ENCODE data around the gene MTG2. TPM values are rescaled to one million over a fixed set of nuclear protein-coding genes. Genes with fewer than 3 reads are reported as not detected.

MTG2 gene
- total and polyA plus RNA-seq, 2 of the 8 experiments (the other 6 are each of a cell fraction or from before 2014, with no cell fraction given) = 14.4 to 22.8 TPM

DNA sequence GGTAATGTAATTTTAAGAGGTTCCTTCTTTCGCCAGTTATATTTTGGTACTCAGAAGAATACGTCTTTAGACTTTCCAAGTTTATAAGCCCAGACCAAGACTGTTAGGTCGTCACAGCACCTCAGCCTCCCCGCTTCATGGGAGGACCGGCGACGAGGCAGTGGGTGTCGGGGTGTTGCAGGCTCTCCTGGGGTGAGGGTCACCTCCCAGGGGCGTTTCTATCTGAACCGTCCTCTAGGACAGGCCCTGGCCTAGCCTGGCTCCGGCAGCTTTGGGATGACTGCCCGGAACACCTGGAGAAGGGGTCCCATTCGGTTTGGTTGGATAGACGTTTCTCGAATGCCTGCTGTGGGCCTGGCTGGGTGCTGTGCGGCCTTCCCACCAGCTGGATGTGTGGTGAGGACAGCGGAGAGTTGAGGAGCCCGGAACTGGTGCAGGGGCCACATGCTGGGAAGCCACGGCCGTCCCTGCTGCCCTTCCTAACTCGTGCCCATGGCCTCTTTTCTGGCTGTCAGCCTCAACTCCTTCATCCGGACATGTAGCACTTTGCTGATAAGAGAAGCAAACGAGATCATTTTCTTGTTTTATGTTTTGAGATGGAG lies 56.6 kb downstream of the MTG2 start:
- H3K27me3 ChIP-seq (replicated peaks in 1 of 4; ENCODE audit: control insufficient read depth in 3 of 4, extremely low read depth in 1 of 4, insufficient read depth in 3 of 4, low read length in 3 of 4) = 0 out of 7 replicates have a peak, but pooled peaks cover 0 to 3% (median 0%) of the 10 kb centered on the region in 4 experiments
- peaks cover 0 to 9% (median 6%) of the 10 kb centered on the region in 4 experiments; a peak in 5 of 7 replicates for H3K4me1 ChIP-seq (replicated peaks in 1 of 4; ENCODE audit: control insufficient read depth in 3 of 4, insufficient read depth in 4 of 4, low read length in 3 of 4)
- H3K4me2 ChIP-seq (ENCODE audit: insufficient read depth in 1 of 2, low read depth in 2 of 2, low read length in 2 of 2) = peak overlapping the region; percentile 89 to 91
- ChIA-PET CTCF (ENCODE audit: partially characterized antibody) (interaction anchor here (1.4 kb wide), 1 partner anchor 33 kb away, joined by 5 read pairs; no protein-coding TSS in a partner anchor), POLR2A (ENCODE audit: partially characterized antibody) (no interaction called here)
- 65% methylated on average over 22 of the region's 23 CpGs; no CpG with 5 or more reads in 1 of the 2 experiments for WGBS, 2 experiments (ENCODE audit: extremely low coverage in 1 of 2, insufficient coverage in 1 of 2, insufficient read length in 1 of 2, insufficient replicate concordance in 2 of 2, low coverage in 1 of 2, low lambda C conversion rate in 2 of 2, missing lambda C conversion rate in 1 of 2)
- H2AFZ ChIP-seq (ENCODE audit: low read length) = no peak overlapping the region
- H3K79me1 ChIP-seq (ENCODE audit: low read depth, low read length) = peaks cover 17% of the 10 kb centered on the region
- FAIRE-seq (no peak), DNase-seq (ENCODE audit: low read depth in 1 of 2, low spot score in 2 of 2) (no peak)
- peaks cover 10 to 25% of the 10 kb centered on the region in 2 experiments for H4K20me1 ChIP-seq (replicated peaks in 1 of 2; ENCODE audit: control insufficient read depth in 1 of 2, insufficient read depth in 2 of 2, low read length in 2 of 2)
- peak overlapping the region; percentile 72 to 90 (median 74) for H3K4me3 ChIP-seq (ENCODE audit: extremely low read depth in 1 of 4, insufficient read depth in 2 of 4, low read depth in 3 of 4, low read length in 4 of 4)
- H4K5ac ChIP-seq (ENCODE audit: insufficient read length, low read depth, low read length) = no peak overlapping the region
- no peak overlapping the region for H3K27ac ChIP-seq (ENCODE audit: low read depth, low read length)
- no peak overlapping the region for H3K14ac ChIP-seq (ENCODE audit: insufficient read length)
- H2BK20ac ChIP-seq (ENCODE audit: low read length) = no peak overlapping the region
- no peak overlapping the region for H2BK5ac ChIP-seq (ENCODE audit: low read depth, low read length)
- no peak overlapping the region for H3K23ac ChIP-seq (ENCODE audit: insufficient read length)
- peaks cover 2% of the 10 kb centered on the region; the same call in 1 of the 2 replicates for H3K23me2 ChIP-seq (ENCODE audit: low read depth, low read length)
- H3K79me2 ChIP-seq (ENCODE audit: control insufficient read depth in 1 of 2, insufficient read depth in 2 of 2, low read length in 2 of 2) = peaks cover 6 to 50% of the 10 kb centered on the region in 2 experiments; a peak in 3 of 4 replicates
- no peak overlapping the region for H3K56ac ChIP-seq (replicated peaks; ENCODE audit: insufficient read length, low read depth, low read length)
- no peak overlapping the region for H2BK12ac ChIP-seq (ENCODE audit: low read depth, low read length)
- no peak overlapping the region for H3K18ac ChIP-seq (ENCODE audit: extremely low read depth, low read length)
- no peak overlapping the region for H2BK120ac ChIP-seq (replicated peaks; ENCODE audit: low read depth, low read length)
- H3K36me3 ChIP-seq (ENCODE audit: control insufficient read depth in 2 of 4, insufficient read depth in 4 of 4, low read length in 3 of 4) = peaks cover 0 to 2% (median 0%) of the 10 kb centered on the region in 4 experiments; a peak in 1 of 8 replicates
- H3K9ac ChIP-seq (replicated peaks in 1 of 4; ENCODE audit: extremely low read depth in 1 of 4, low read depth in 3 of 4, low read length in 3 of 4) = no peak overlapping the region
- H2AK5ac ChIP-seq (ENCODE audit: low read depth, low read length) = no peak overlapping the region
- no peak overlapping the region for H2BK15ac ChIP-seq (ENCODE audit: low read length)
- no peak overlapping the region for H3K4ac ChIP-seq (replicated peaks; ENCODE audit: insufficient read length, low read depth, low read length)
- no peak overlapping the region for H4K91ac ChIP-seq (replicated peaks; ENCODE audit: insufficient read length, low read length)
- no peaks in the 10 kb centered on the region for H3K9me3 ChIP-seq (ENCODE audit: insufficient read depth in 2 of 2, low read depth in 1 of 2, low read length in 1 of 2)
- H4K8ac ChIP-seq (ENCODE audit: extremely low read depth, insufficient read depth, low read length) = no peak overlapping the region
- TF ChIP-seq TAF1 (IDR thresholded peaks at IDR 0.05; ENCODE audit: low read depth, low read length) = no peak
- no peak for TF ChIP-seq YY1 (IDR thresholded peaks at IDR 0.05; ENCODE audit: low read depth, low read length)
- TF ChIP-seq RXRA (IDR thresholded peaks at IDR 0.05; ENCODE audit: insufficient read depth, low read depth, low read length) = no peak
- no peak for TF ChIP-seq TBP (IDR thresholded peaks at IDR 0.05; ENCODE audit: low read depth, low read length)
- no peak for TF ChIP-seq POLR2A (IDR thresholded peaks at IDR 0.05; ENCODE audit: control extremely low read depth in 1 of 2, low read depth in 2 of 2, low read length in 2 of 2)
- TF ChIP-seq RFX5 (IDR thresholded peaks at IDR 0.05; ENCODE audit: borderline replicate concordance, low read depth, low read length) = no peak
- TF ChIP-seq JUND (IDR thresholded peaks at IDR 0.05; ENCODE audit: low read length) = no peak
- TF ChIP-seq, protein P1, sequence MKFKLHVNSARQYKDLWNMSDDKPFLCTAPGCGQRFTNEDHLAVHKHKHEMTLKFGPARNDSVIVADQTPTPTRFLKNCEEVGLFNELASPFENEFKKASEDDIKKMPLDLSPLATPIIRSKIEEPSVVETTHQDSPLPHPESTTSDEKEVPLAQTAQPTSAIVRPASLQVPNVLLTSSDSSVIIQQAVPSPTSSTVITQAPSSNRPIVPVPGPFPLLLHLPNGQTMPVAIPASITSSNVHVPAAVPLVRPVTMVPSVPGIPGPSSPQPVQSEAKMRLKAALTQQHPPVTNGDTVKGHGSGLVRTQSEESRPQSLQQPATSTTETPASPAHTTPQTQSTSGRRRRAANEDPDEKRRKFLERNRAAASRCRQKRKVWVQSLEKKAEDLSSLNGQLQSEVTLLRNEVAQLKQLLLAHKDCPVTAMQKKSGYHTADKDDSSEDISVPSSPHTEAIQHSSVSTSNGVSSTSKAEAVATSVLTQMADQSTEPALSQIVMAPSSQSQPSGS (IDR thresholded peaks at IDR 0.05; ENCODE audit: low read length) = no peak
- TF ChIP-seq MAFK (IDR thresholded peaks at IDR 0.05; ENCODE audit: low read depth, low read length) = no peak
- no peak for TF ChIP-seq PHF8 (conservative IDR thresholded peaks at IDR 0.05; ENCODE audit: low read depth, low read length)
- TF ChIP-seq, protein P2, sequence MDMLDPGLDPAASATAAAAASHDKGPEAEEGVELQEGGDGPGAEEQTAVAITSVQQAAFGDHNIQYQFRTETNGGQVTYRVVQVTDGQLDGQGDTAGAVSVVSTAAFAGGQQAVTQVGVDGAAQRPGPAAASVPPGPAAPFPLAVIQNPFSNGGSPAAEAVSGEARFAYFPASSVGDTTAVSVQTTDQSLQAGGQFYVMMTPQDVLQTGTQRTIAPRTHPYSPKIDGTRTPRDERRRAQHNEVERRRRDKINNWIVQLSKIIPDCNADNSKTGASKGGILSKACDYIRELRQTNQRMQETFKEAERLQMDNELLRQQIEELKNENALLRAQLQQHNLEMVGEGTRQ (IDR thresholded peaks at IDR 0.05; ENCODE audit: low read length) = no peak
